VCaP (cell line): ENCODE measurements around the gene RAB3IL1.

ENCODE experiments used
- H3K27ac ChIP-seq: fragments of 450-650 bp; 2 replicates; pipeline ENCODE4 v1.5.1; 2017
- CTCF ChIP-seq: fragments of 450-650 bp; conservative IDR thresholded peaks from 2 replicates; pipeline ENCODE4 v1.5.1; 2017; ENCODE audit warnings: mild to moderate bottlenecking, moderate library complexity

Gene RAB3IL1

GRCh38 chr11:61961570-61962212 lies 44.3 kb upstream of the RAB3IL1 start:
- no peak overlapping the region for H3K27ac ChIP-seq

GRCh38 chr11:61960532-61960931 lies 43.2 kb upstream of the RAB3IL1 start:
- no peak overlapping the region for H3K27ac ChIP-seq
- no peak for TF ChIP-seq CTCF

More at GRCh38 chr11:61961570-61962212, 44.3 kb upstream of the RAB3IL1 start:
- no peak for TF ChIP-seq CTCF

DNA sequence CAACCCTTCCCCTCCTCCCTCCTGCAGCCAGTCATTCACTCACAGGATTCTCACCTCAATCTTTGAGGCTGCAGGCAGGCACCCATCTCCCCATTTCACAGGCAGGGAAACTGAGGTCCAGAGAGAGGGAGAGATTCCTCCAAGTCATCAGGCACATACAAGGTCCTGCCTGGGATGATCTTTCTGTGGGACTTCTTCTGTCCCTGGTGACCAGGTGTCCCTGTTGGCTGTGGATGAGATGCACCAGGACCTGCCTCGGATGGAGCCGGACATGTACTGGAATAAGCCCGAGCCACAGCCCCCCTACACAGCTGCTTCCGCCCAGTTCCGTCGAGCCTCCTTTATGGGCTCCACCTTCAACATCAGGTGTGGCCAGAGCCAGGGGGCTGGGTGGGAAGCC lies 42.3 kb upstream of the RAB3IL1 start:
- no peak overlapping the region for H3K27ac ChIP-seq

DNA sequence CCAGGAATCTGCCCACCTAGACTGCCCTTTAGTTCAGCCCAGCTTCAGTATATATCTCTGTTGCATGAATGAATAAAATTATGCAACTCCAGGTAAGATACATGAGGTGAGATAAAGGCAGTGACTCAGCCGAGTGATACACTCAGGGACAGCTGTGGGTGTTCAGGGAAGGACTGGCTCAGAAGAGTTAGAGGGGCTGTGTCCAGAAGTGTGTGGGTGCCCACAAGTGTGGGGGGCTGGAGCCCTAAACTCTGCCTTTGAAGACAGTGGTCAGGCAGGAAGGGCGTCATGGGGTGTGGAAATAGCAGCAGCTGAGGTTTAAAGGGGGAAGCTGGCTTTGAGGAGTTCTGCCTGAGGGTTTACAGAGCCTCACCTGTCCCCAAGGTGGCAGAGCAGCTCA lies 41.7 kb upstream of the RAB3IL1 start:
- no peak for TF ChIP-seq CTCF
- H3K27ac ChIP-seq = no peak overlapping the region

More for the DNA sequence above, 42.3 kb upstream of the RAB3IL1 start:
- no peak for TF ChIP-seq CTCF

- H3K27ac ChIP-seq = no peak overlapping the region
- no peak for TF ChIP-seq CTCF
Observed at GRCh38 chr11:61958590-61958989, 41.2 kb upstream of the RAB3IL1 start.

DNA sequence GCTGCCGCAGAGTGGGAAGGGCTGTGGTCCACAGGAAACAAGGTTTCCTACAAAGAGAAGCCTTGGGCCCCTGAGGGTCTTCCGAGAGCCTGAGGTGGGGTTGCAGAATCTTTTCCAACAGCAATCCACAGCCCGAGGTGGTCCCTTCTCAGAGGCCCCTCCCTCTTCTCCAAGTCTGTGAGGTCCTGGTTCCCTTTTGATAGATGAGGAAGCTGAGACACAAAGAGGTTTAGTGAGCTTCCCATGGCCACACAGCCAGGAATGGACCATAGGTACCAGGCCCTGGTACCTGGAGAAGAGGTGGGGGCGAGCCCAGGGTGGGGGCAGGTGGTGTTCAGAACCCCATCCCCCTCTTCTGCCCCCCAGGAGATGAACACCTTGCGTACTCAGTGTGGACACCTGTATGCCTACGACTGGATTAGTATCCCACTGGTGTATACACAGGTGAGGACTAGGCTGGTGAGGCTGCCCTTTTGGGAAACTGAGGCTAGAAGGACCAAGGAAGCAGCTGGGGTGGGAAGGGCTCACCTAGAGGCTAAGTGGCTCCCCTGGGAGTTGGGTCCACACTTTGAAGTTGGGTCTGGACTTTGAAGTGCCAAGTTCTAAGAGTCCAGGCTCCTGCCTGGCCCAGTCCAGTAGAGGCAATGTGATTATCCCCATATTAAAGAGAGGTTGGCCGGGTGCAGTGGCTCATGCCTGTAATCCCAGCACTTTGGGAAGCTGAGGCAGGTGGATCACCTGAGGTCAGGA lies 39.8 kb upstream of the RAB3IL1 start:
- TF ChIP-seq CTCF = no peak
- no peak overlapping the region for H3K27ac ChIP-seq

DNA sequence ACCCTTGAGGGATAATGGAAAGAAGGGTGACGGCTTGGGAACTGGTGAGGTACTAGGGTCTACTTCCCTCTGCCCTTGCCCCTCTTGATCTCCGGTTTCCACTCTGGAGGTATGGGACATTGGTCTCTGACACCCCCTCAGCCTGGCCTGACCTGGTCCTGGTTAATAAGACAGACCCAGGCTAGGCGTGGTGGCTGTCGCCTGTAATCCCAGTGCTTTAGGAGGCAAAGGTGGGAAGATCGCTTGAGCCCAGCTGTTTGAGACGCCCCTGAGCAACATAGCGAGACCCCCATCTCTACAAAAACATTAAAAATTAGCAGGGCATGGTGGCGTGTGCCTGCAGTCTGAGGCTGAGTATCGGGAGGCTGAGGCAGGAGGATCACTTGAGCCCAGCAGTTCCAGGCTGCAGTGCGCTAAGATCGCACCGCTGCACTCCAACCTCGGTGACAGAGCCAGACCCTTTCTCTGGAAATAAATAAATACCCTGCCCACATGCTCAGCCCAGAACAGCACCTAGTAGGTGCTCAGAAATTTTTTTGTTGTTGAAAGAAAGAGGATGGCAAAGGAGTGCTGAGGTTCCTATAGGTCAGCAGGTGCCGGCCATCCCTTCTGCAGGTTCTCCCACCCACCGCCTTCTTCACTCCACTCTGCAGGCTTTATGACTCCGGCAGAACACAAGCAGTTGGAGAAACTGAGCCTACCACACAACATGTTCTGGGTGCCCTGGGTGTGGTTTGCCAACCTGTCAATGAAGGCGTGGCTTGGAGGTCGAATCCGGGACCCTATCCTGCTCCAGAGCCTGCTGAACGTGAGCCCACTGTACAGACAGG lies 39.0 kb upstream of the RAB3IL1 start:
- H3K27ac ChIP-seq = no peak overlapping the region
- no peak for TF ChIP-seq CTCF
